GM19239 (cell line): ENCODE measurements around the gene CEP126.

Source experiments
- DNase-seq: peaks from one replicate; pipeline ENCODE4 v3.0.0; 2011; ENCODE audit warnings: low spot score; ENCODE audit not compliant: insufficient read length
- FAIRE-seq: peaks from 2 replicates; lab custom pipeline; 2011; peaks lifted over from hg19 to GRCh38; lab: Jason Lieb, UNC

Gene CEP126

GRCh38 chr11:102007567-102008437, 93.0 kb downstream of the CEP126 start:
- FAIRE-seq (peak; percentile 73), DNase-seq (peak; percentile 7)

- FAIRE-seq (no peak), DNase-seq (no peak)
Observed at GRCh38 chr11:102010776-102011494, 96.1 kb downstream of the CEP126 start.

- no peak for DNase-seq
- no peak for FAIRE-seq
Observed at GRCh38 chr11:102012946-102013345, 98.1 kb downstream of the CEP126 start.

- no peak for FAIRE-seq
- no peak for DNase-seq
Observed at GRCh38 chr11:102014756-102015155, 99.9 kb downstream of the CEP126 start.

GRCh38 chr11:102017026-102017425, 102.2 kb downstream of the CEP126 start:
- no peak for DNase-seq
- FAIRE-seq = no peak

GRCh38 chr11:102026217-102026616, 111.4 kb downstream of the CEP126 start:
- DNase-seq = no peak
- no peak for FAIRE-seq

GRCh38 chr11:102026959-102027358, 112.1 kb downstream of the CEP126 start:
- FAIRE-seq = no peak

GRCh38 chr11:102036757-102037156, 121.9 kb downstream of the CEP126 start:
- FAIRE-seq (no peak), DNase-seq (no peak)

More at GRCh38 chr11:102026959-102027358, 112.1 kb downstream of the CEP126 start:
- no peak for DNase-seq

- FAIRE-seq (no peak), DNase-seq (no peak)
Observed at GRCh38 chr11:102046841-102047240, 132.0 kb downstream of the CEP126 start.

GRCh38 chr11:102047305-102047924, 132.6 kb downstream of the CEP126 start, which contains the start of gene CFAP300:
CFAP300 (plus strand) TSS chr11:102047437; CDS start chr11:102047471, 34 bp downstream.
- DNase-seq = peak; percentile 13
- FAIRE-seq = no peak
